Suprapubic skin (tissue), 4 donors: Measurements from ENCODE around the gene PTPRCAP. TPM values are rescaled to one million over a fixed set of nuclear protein-coding genes. Genes with fewer than 3 reads are reported as not detected.
A peak's percentile ranks its signal among the peaks of the same experiment; 100 is the strongest.
"Not testable (repeated sequence)": the region's sequence is repeated elsewhere in the genome, so short reads cannot be mapped to it uniquely, and the experiment has no call there.

Experiments used
- DNase-seq, 2 donors: peaks; one replicate each; pipeline ENCODE4 v3.0.0-alpha.2; 2019; ENCODE audit warnings: low spot score in 2 of 2
- H3K27ac ChIP-seq: fragments of 200-600 bp; sonication (generic); one replicate; pipeline ENCODE4 v1.5.1; 2019
- H3K27me3 ChIP-seq: fragments of 200-600 bp; sonication (generic); one replicate; pipeline ENCODE4 v1.5.1; 2019
- H3K36me3 ChIP-seq: fragments of 200-600 bp; sonication (generic); one replicate; pipeline ENCODE4 v1.5.1; 2019
- H3K4me1 ChIP-seq: fragments of 200-600 bp; sonication (generic); one replicate; pipeline ENCODE4 v1.5.1; 2019
- H3K4me3 ChIP-seq: fragments of 200-600 bp; sonication (generic); one replicate; pipeline ENCODE4 v1.5.1; 2019; ENCODE audit warnings: mild to moderate bottlenecking
- H3K9me3 ChIP-seq: fragments of 200-600 bp; sonication (generic); one replicate; pipeline ENCODE4 v1.5.1; 2019
- CTCF ChIP-seq, 2 donors: fragments of 200-600 bp in 1 of 2; fragments of 450-650 bp in 1 of 2; sonication (generic) in 1 of 2; IDR thresholded peaks; one replicate each; pipeline ENCODE4 v1.5.1; 2016 to 2019; ENCODE audit warnings: antibody characterized with exemption in 2 of 2, mild to moderate bottlenecking in 1 of 2, moderate library complexity in 1 of 2
- EP300 ChIP-seq: sonication (generic); formaldehyde crosslinking; IDR thresholded peaks from one replicate; pipeline ENCODE4 v1.6.1; 2017; ENCODE audit warnings: antibody characterized with exemption
- POLR2A ChIP-seq, 2 donors: fragments of 450-650 bp; IDR thresholded peaks; one replicate each; pipeline ENCODE4 v1.6.1; 2017; ENCODE audit warnings: antibody characterized with exemption in 2 of 2, mild to moderate bottlenecking in 2 of 2, moderate library complexity in 2 of 2
- POLR2AphosphoS5 ChIP-seq, 3 donors: sonication (generic); formaldehyde crosslinking; IDR thresholded peaks; one replicate each; pipeline ENCODE4 v1.6.1; 2017; ENCODE audit warnings: antibody characterized with exemption in 3 of 3
- WGBS: methylation state at CpG from one replicate; pipeline ENCODE4 v1.1.5; 2018; 5-methylcytosine and 5-hydroxymethylcytosine counted together
- total RNA-seq, 4 donors: library from RNA; depleted of rRNA; stranded (reverse); fragments of >200 nt; gene quantifications; one replicate each; pipeline ENCODE4 v1.1.0, GENCODE V29; 2016

PTPRCAP gene
- total RNA-seq, result 1 to 10 TPM in 2 of 4 donors, under 1 TPM in 2; 0.59 to 4.3 (median 2.0) TPM

GRCh38 chr11:67437082-67437808 lies at the start of gene PTPRCAP:
PTPRCAP (minus strand) TSS chr11:67437682; CDS start chr11:67437619, 63 bp downstream.
- 51% methylated on average over 10 of the region's 26 CpGs for WGBS
- Histone ChIP-seq H3K4me1 (peaks cover 49% of the 10 kb centered on the region), H3K27me3 (no peaks in the 10 kb centered on the region), H3K27ac (no peak within 1 kb of the TSS), H3K36me3 (peaks cover 79% of the 10 kb centered on the region), H3K9me3 (no peaks in the 10 kb centered on the region), H3K4me3 (peak within 1 kb of the TSS; percentile 14)
- no peak for DNase-seq
- no peak for TF ChIP-seq CTCF (IDR thresholded peaks at IDR 0.05)

GRCh38 chr11:67486481-67487195 lies 49.2 kb upstream of the PTPRCAP start:
- WGBS, result 86% methylated on average over 18 of the region's 20 CpGs
- no peak for DNase-seq
- Histone ChIP-seq H3K4me3 (no peak overlapping the region), H3K4me1 (peaks cover 36% of the 10 kb centered on the region), H3K27me3 (no peaks in the 10 kb centered on the region), H3K27ac (no peak overlapping the region), H3K9me3 (no peaks in the 10 kb centered on the region), H3K36me3 (peaks cover 38% of the 10 kb centered on the region)
- TF ChIP-seq POLR2A (IDR thresholded peaks at IDR 0.05) (no peak), EP300 (no peak), POLR2AphosphoS5 (IDR thresholded peaks at IDR 0.05) (no peak), CTCF (IDR thresholded peaks at IDR 0.05) (no peak)

- H3K9me3 ChIP-seq, H3K27ac ChIP-seq: not testable (repeated sequence)
These were observed 48.4 kb upstream of the PTPRCAP start for GRCh38 chr11:67485873-67486361.

GRCh38 chr11:67484847-67485311 lies 47.4 kb upstream of the PTPRCAP start:
- TF ChIP-seq POLR2AphosphoS5 (IDR thresholded peaks at IDR 0.05) (no peak), EP300 (no peak), CTCF (IDR thresholded peaks at IDR 0.05) (no peak), POLR2A (IDR thresholded peaks at IDR 0.05) (no peak)

More at GRCh38 chr11:67485873-67486361, 48.4 kb upstream of the PTPRCAP start:
- not testable (repeated sequence) for H3K4me3 ChIP-seq, H3K27me3 ChIP-seq
- DNase-seq, result peak in 1 of 2 donors; percentile 69
- Histone ChIP-seq H3K36me3 (peaks cover 30% of the 10 kb centered on the region), H3K4me1 (peaks cover 36% of the 10 kb centered on the region)
- 85% methylated on average over 7 of the region's 7 CpGs for WGBS

GRCh38 chr11:67483831-67484665 lies 46.6 kb upstream of the PTPRCAP start:
- Histone ChIP-seq H3K4me1 (peaks cover 36% of the 10 kb centered on the region), H3K27me3 (no peaks in the 10 kb centered on the region), H3K9me3 (no peaks in the 10 kb centered on the region), H3K4me3 (peak overlapping the region; percentile 56), H3K36me3 (peaks cover 12% of the 10 kb centered on the region), H3K27ac (no peak overlapping the region)
- WGBS, result 82% methylated on average over 16 of the region's 16 CpGs
- no peak for DNase-seq
- TF ChIP-seq POLR2AphosphoS5 (IDR thresholded peaks at IDR 0.05) (no peak), CTCF (IDR thresholded peaks at IDR 0.05) (no peak), EP300 (no peak), POLR2A (IDR thresholded peaks at IDR 0.05) (no peak)

More at GRCh38 chr11:67484847-67485311, 47.4 kb upstream of the PTPRCAP start:
- Histone ChIP-seq H3K36me3 (peaks cover 20% of the 10 kb centered on the region), H3K4me1 (peaks cover 36% of the 10 kb centered on the region), H3K27me3 (no peaks in the 10 kb centered on the region), H3K4me3 (no peak overlapping the region), H3K27ac (no peak overlapping the region), H3K9me3 (no peaks in the 10 kb centered on the region)
- DNase-seq, result peak in 1 of 2 donors; percentile 78
- 64% methylated on average over 9 of the region's 11 CpGs for whole genome bisulfite sequencing
